ENCODE data around the gene MCMBP. TPM values are rescaled to one million over a fixed set of nuclear protein-coding genes. Genes with fewer than 3 reads are reported as not detected.

Gene MCMBP
- total and polyA plus RNA-seq, 3 donors from 2014 or later = 42.3 to 47.9 (median 47.4) TPM

- H3K9me3 ChIP-seq = no peaks in the 10 kb centered on the region
Observed at GRCh38 chr10:119782981-119783664, 89.5 kb downstream of the MCMBP start.

GRCh38 chr10:119781498-119781897 is 91.1 kb downstream of the MCMBP start:
- intact Hi-C loops (cut with DNase I; ENCODE audit: low total_unique reads) = no loop called here
- Histone ChIP-seq H3K4me1 (no peaks in the 10 kb centered on the region), H3K4me3 (no peak overlapping the region), H3K27me3 (no peaks in the 10 kb centered on the region), H3K36me3 (ENCODE audit: low read depth, missing control alignments) (no peaks in the 10 kb centered on the region), H3K27ac (no peak overlapping the region), H3K9me3 (no peaks in the 10 kb centered on the region)
- DNase-seq = no peak
- TF ChIP-seq POLR2A (IDR thresholded peaks at IDR 0.05) (no peak), CTCF (IDR thresholded peaks at IDR 0.05) (no peak)
- 79 to 88% methylated on average over 2 of the region's 2 CpGs for WGBS, 2 donors

More at GRCh38 chr10:119782981-119783664, 89.5 kb downstream of the MCMBP start:
- DNase-seq = no peak
- intact Hi-C loops (cut with DNase I; ENCODE audit: low total_unique reads) = no loop called here
- H3K27ac ChIP-seq = no peak overlapping the region
- 74 to 87% methylated on average over 4 of the region's 4 CpGs for WGBS, 2 donors
- no peak overlapping the region for H3K4me3 ChIP-seq
- H3K27me3 ChIP-seq = no peaks in the 10 kb centered on the region
- H3K4me1 ChIP-seq = no peaks in the 10 kb centered on the region
- H3K36me3 ChIP-seq (ENCODE audit: low read depth, missing control alignments) = no peaks in the 10 kb centered on the region
- no peak for TF ChIP-seq CTCF (IDR thresholded peaks at IDR 0.05)
- TF ChIP-seq POLR2A (IDR thresholded peaks at IDR 0.05) = no peak

GRCh38 chr10:119780879-119781480 is 91.7 kb downstream of the MCMBP start:
- DNase-seq = no peak
- intact Hi-C loops (cut with DNase I; ENCODE audit: low total_unique reads) = no loop called here

More at GRCh38 chr10:119780879-119781480, 91.7 kb downstream of the MCMBP start:
- Histone ChIP-seq H3K9me3 (no peaks in the 10 kb centered on the region), H3K36me3 (ENCODE audit: low read depth, missing control alignments) (no peaks in the 10 kb centered on the region), H3K4me1 (no peaks in the 10 kb centered on the region), H3K27me3 (no peaks in the 10 kb centered on the region), H3K4me3 (no peak overlapping the region), H3K27ac (no peak overlapping the region)
- no peak for TF ChIP-seq POLR2A (IDR thresholded peaks at IDR 0.05)
- no peak for TF ChIP-seq CTCF (IDR thresholded peaks at IDR 0.05)
- 98 to 99% methylated on average over 5 of the region's 5 CpGs for WGBS, 2 donors

Other genes starting within 250 kb of the MCMBP start
- 10 to 100 TPM; 36.7 to 44.8 TPM for gene BAG3, start 221.5 kb downstream of the MCMBP start, total RNA-seq
- gene BAG3, start 221.5 kb downstream of the MCMBP start, polyA plus RNA-seq (ENCODE audit: insufficient read depth, low read depth, low replicate concordance) = 50.3 TPM
- 10 to 100 TPM; 19.0 to 23.8 TPM for gene INPP5F, start 146.8 kb downstream of the MCMBP start, total RNA-seq
- gene INPP5F, start 146.8 kb downstream of the MCMBP start, polyA plus RNA-seq (ENCODE audit: insufficient read depth, low read depth, low replicate concordance) = 21.9 TPM
- gene SEC23IP, start 19.9 kb upstream of the MCMBP start, total RNA-seq = 10 to 100 TPM; 42.5 to 43.3 TPM
- gene SEC23IP, start 19.9 kb upstream of the MCMBP start, polyA plus RNA-seq (ENCODE audit: insufficient read depth, low read depth, low replicate concordance) = 48.9 TPM

Measured in testis (tissue), 3 donors.